HEK293 (cell line): ENCODE measurements around the gene CHMP4B.

Experiments used
- CTCF ChIP-seq: fragments of 450-650 bp; formaldehyde crosslinking; IDR thresholded peaks from 2 replicates; pipeline ENCODE4 v1.5.1; 2016; ENCODE audit warnings: missing biosample characterization, missing genetic modification characterization
- TCF7L2 ChIP-seq: IDR thresholded peaks from 2 replicates; pipeline ENCODE4 v1.6.1; 2011; ENCODE audit warnings: low read depth, mild to moderate bottlenecking, inconsistent platforms, low read length, moderate library complexity, borderline replicate concordance
- ZBTB20 ChIP-seq: fragments of 450-650 bp; formaldehyde crosslinking; IDR thresholded peaks from 2 replicates; pipeline ENCODE4 v1.5.1; 2016; ENCODE audit warnings: missing biosample characterization, missing genetic modification characterization
- ZNF157 ChIP-seq: fragments of 450-650 bp; formaldehyde crosslinking; IDR thresholded peaks from 2 replicates; pipeline ENCODE4 v1.5.1; 2016; ENCODE audit warnings: missing biosample characterization, missing genetic modification characterization
- ZNF280C ChIP-seq: fragments of 450-650 bp; formaldehyde crosslinking; IDR thresholded peaks from 2 replicates; pipeline ENCODE4 v1.5.1; 2016; ENCODE audit warnings: missing biosample characterization, missing genetic modification characterization

- TF ChIP-seq ZNF280C (tag by site-specific recombination): no peak
- no peak for TF ChIP-seq CTCF
- TF ChIP-seq ZBTB20 (tag by site-specific recombination): no peak
- no peak for TF ChIP-seq TCF7L2
- no peak for TF ChIP-seq ZNF157 (tag by site-specific recombination)
These were observed 29.0 kb downstream of the CHMP4B start for GRCh38 chr20:33840160-33840559.
